Stomach (tissue), 9 donors: ENCODE results near the gene ALKBH7. TPM values are rescaled to one million over a fixed set of nuclear protein-coding genes. Genes with fewer than 3 reads are reported as not detected.
A peak's percentile ranks its signal among the peaks of the same experiment; 100 is the strongest.

Source experiments
- DNase-seq, 2 donors: peaks; one replicate each; pipeline versions ENCODE4 v3.0.0 to v3.0.0-alpha.2; 2013 to 2019
- H3K27ac ChIP-seq, 5 donors: fragments of 200-600 bp in 4 of 5; sonication (generic) in 4 of 5; one replicate each; pipeline ENCODE4 v1.5.1; 2013 to 2019; ENCODE audit warnings: mild to moderate bottlenecking in 1 of 5, moderate library complexity in 1 of 5
- H3K27me3 ChIP-seq, 3 donors: fragments of 200-600 bp; sonication (generic); one replicate each; pipeline ENCODE4 v1.5.1; 2017 to 2019; ENCODE audit warnings: mixed run types in 1 of 3
- H3K36me3 ChIP-seq, 4 donors: fragments of 200-600 bp; sonication (generic); 1 replicate in 3 of 4; 2 replicates in 1 of 4; pipeline ENCODE4 v1.5.1; 2016 to 2019
- H3K4me1 ChIP-seq, 4 donors: fragments of 200-600 bp; sonication (generic); one replicate each; pipeline ENCODE4 v1.5.1; 2016 to 2019
- H3K4me3 ChIP-seq, 4 donors: fragments of 200-600 bp; sonication (generic) in 3 of 4; one replicate each; pipeline ENCODE4 v1.5.1; 2016 to 2019; ENCODE audit warnings: mild to moderate bottlenecking in 1 of 4
- H3K9me3 ChIP-seq, 4 donors: fragments of 200-600 bp; sonication (generic); one replicate each; pipeline ENCODE4 v1.5.1; 2016 to 2019
- CTCF ChIP-seq, 7 experiments: fragments of 450-650 bp in 4 of 7; fragments of 200-600 bp in 3 of 7; sonication (generic) in 3 of 7; IDR thresholded peaks; one replicate each; pipeline ENCODE4 v1.5.1; 2016 to 2019; ENCODE audit warnings: antibody characterized with exemption in 7 of 7, control low read depth in 2 of 7, mild to moderate bottlenecking in 1 of 7
- EP300 ChIP-seq: sonication (generic); formaldehyde crosslinking; IDR thresholded peaks from one replicate; pipeline ENCODE4 v1.6.1; 2017; ENCODE audit warnings: antibody characterized with exemption
- POLR2A ChIP-seq, 4 donors: fragments of 450-650 bp; IDR thresholded peaks; one replicate each; pipeline ENCODE4 v1.6.1; 2016; ENCODE audit warnings: antibody characterized with exemption in 4 of 4, control low read depth in 2 of 4, mild to moderate bottlenecking in 1 of 4, moderate library complexity in 1 of 4
- POLR2AphosphoS5 ChIP-seq, 3 donors: sonication (generic); formaldehyde crosslinking; IDR thresholded peaks; one replicate each; pipeline ENCODE4 v1.6.1; 2016; ENCODE audit warnings: antibody characterized with exemption in 3 of 3
- WGBS, 5 donors: extraction: QIAGEN DNeasy Blood & Tissue Kit in 3 of 5; methylation state at CpG; one replicate each; pipeline versions ENCODE4 v1.1.5 to v1.1.7; 2013 to 2018; 5-methylcytosine and 5-hydroxymethylcytosine counted together
- intact Hi-C: fragments of 100-400 bp; cut with DNase I; formaldehyde crosslinking; loops from one replicate; pipeline ENCODE4 v1.15.1; 2023; ENCODE audit warnings: low total_unique reads
- polyA plus RNA-seq, 3 donors: library from polyadenylated mRNA; stranded (reverse); fragments of 200-250 nt; gene quantifications; one replicate each; pipeline ENCODE4 v1.2.3, GENCODE V29; 2013
- total RNA-seq, 5 donors: library from RNA; depleted of rRNA; stranded (reverse); fragments of >200 nt; gene quantifications; one replicate each; pipeline versions ENCODE4 v1.1.0 to v1.2.3, GENCODE V29; 2014 to 2016
- donor health status: healthy with polysubstance abuse.
- donor health status: Bipolar disorder and iron deficiency.
- donor health status: healthy.

ALKBH7 gene
- total and polyA plus RNA-seq, 8 donors: 5.3 to 138 (median 64.3) TPM

- H3K36me3 ChIP-seq: peaks cover 39 to 74% (median 65%) of the 10 kb centered on the region in 4 donors
- H3K4me3 ChIP-seq: no peak overlapping the region
- H3K27ac ChIP-seq: no peak overlapping the region
- DNase-seq: peak in 1 of 2 donors; percentile 61
- no peaks in the 10 kb centered on the region for H3K27me3 ChIP-seq
- peaks cover 10 to 49% (median 16%) of the 10 kb centered on the region in 4 donors for H3K4me1 ChIP-seq
- WGBS, 5 donors: 54 to 67% (median 58%) methylated on average over 6 of the region's 6 CpGs
- H3K9me3 ChIP-seq: no peaks in the 10 kb centered on the region
- intact Hi-C loops: no loop called here
- TF ChIP-seq CTCF (IDR thresholded peaks at IDR 0.05): no peak
- TF ChIP-seq POLR2AphosphoS5 (IDR thresholded peaks at IDR 0.05): no peak
- no peak for TF ChIP-seq POLR2A (IDR thresholded peaks at IDR 0.05)
- no peak for TF ChIP-seq EP300
Measured at GRCh38 chr19:6378041-6378440, 5.4 kb downstream of the ALKBH7 start.

- DNase-seq: no peak
- 71 to 85% (median 82%) methylated on average over 9 of the region's 9 CpGs for WGBS, 5 donors
- TF ChIP-seq EP300: no peak
- no peak for TF ChIP-seq POLR2A (IDR thresholded peaks at IDR 0.05)
- TF ChIP-seq POLR2AphosphoS5 (IDR thresholded peaks at IDR 0.05): no peak
- no peak for TF ChIP-seq CTCF (IDR thresholded peaks at IDR 0.05)
- Histone ChIP-seq H3K9me3 (no peaks in the 10 kb centered on the region), H3K27ac (no peak overlapping the region), H3K4me1 (peaks cover 8 to 48% (median 14%) of the 10 kb centered on the region in 4 donors), H3K27me3 (no peaks in the 10 kb centered on the region), H3K36me3 (peaks cover 44 to 79% (median 69%) of the 10 kb centered on the region in 4 donors), H3K4me3 (no peak overlapping the region)
- intact Hi-C loops: no loop called here
Measured at GRCh38 chr19:6378486-6378885, 5.9 kb downstream of the ALKBH7 start.

DNA sequence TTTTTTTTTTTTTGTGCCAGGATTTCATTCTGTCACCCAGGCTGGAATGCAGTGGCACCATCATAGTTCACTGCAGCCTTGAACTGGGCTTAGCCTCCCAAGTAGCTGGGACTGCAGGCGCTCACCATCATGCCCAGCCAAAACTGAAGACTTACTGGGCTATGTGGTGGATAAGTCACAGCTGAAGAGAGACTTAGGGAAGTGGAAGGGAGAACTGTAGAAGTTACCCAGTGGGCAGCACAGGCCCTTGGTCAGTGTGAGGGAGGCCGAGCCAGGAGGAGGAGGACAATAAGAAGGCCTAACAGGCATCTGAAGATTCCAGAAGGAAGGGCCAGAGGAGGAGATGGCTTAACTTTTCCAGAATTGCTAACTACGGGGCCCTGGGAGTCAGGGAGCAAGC, 7.2 kb downstream of the ALKBH7 start:
- TF ChIP-seq POLR2A (IDR thresholded peaks at IDR 0.05) (no peak), EP300 (no peak), CTCF (IDR thresholded peaks at IDR 0.05) (no peak)
- no peak overlapping the region for H3K27ac ChIP-seq
- H3K4me1 ChIP-seq: peaks cover 0 to 35% (median 5%) of the 10 kb centered on the region in 4 donors
- WGBS, 5 donors: 76 to 99% (median 95%) methylated on average over 3 of the region's 3 CpGs
- no peaks in the 10 kb centered on the region for H3K9me3 ChIP-seq
- no peaks in the 10 kb centered on the region for H3K27me3 ChIP-seq
- H3K36me3 ChIP-seq: peaks cover 48 to 84% (median 76%) of the 10 kb centered on the region in 4 donors
- intact Hi-C loops: no loop called here
- DNase-seq: no peak
- no peak overlapping the region for H3K4me3 ChIP-seq

GRCh38 chr19:6381030-6381750, 8.6 kb downstream of the ALKBH7 start:
- DNase-seq: no peak

More at GRCh38 chr19:6381030-6381750, 8.6 kb downstream of the ALKBH7 start:
- intact Hi-C loops: no loop called here
- Histone ChIP-seq H3K9me3 (no peaks in the 10 kb centered on the region), H3K4me3 (no peak overlapping the region), H3K27ac (no peak overlapping the region), H3K36me3 (peaks cover 52 to 84% (median 80%) of the 10 kb centered on the region in 4 donors), H3K4me1 (peaks cover 0 to 22% (median 3%) of the 10 kb centered on the region in 4 donors), H3K27me3 (no peaks in the 10 kb centered on the region)
- no peak for TF ChIP-seq POLR2AphosphoS5 (IDR thresholded peaks at IDR 0.05)
- no peak for TF ChIP-seq POLR2A (IDR thresholded peaks at IDR 0.05)
- no peak for TF ChIP-seq EP300
- no peak for TF ChIP-seq CTCF (IDR thresholded peaks at IDR 0.05)
- 96 to 97% (median 97%) methylated on average over 37 to 40 of the region's 40 CpGs for WGBS, 5 donors
